Liver (tissue), 9 donors: ENCODE data around the gene EVA1B. TPM values are rescaled to one million over a fixed set of nuclear protein-coding genes. Genes with fewer than 3 reads are reported as not detected.

Experiments
- DNase-seq: peaks from one replicate; pipeline ENCODE4 v3.0.0-alpha.2; 2017; ENCODE audit warnings: low spot score
- H3K27ac ChIP-seq, 2 donors: one replicate each; pipeline ENCODE4 v1.7.0; 2013; ENCODE audit warnings: inconsistent platforms in 2 of 2, low read length in 2 of 2, control low read depth in 1 of 2, low read depth in 1 of 2, mild to moderate bottlenecking in 1 of 2
- H3K27me3 ChIP-seq, 4 donors: one replicate each; pipeline versions ENCODE4 v1.6.1 to v1.7.0; 2013; ENCODE audit warnings: low read length in 3 of 4, inconsistent platforms in 1 of 4, mild to moderate bottlenecking in 1 of 4, moderate library complexity in 1 of 4; ENCODE audit not compliant: control insufficient read depth in 4 of 4, insufficient read depth in 4 of 4
- H3K36me3 ChIP-seq, 4 donors: one replicate each; pipeline versions ENCODE4 v1.6.1 to v1.7.0; 2013; ENCODE audit warnings: low read length in 3 of 4, mild to moderate bottlenecking in 3 of 4, low read depth in 1 of 4, moderate library complexity in 1 of 4; ENCODE audit not compliant: control insufficient read depth in 4 of 4, insufficient read depth in 3 of 4
- H3K4me1 ChIP-seq, 4 donors: one replicate each; pipeline versions ENCODE4 v1.6.1 to v1.7.0; 2013; ENCODE audit warnings: low read length in 3 of 4, mild to moderate bottlenecking in 3 of 4, moderate library complexity in 1 of 4; ENCODE audit not compliant: control insufficient read depth in 4 of 4, insufficient read depth in 4 of 4
- H3K4me3 ChIP-seq, 3 donors: one replicate each; pipeline versions ENCODE4 v1.6.1 to v1.7.0; 2013; ENCODE audit warnings: low read length in 3 of 3, control low read depth in 1 of 3, low read depth in 1 of 3, mild to moderate bottlenecking in 1 of 3
- H3K9ac ChIP-seq, 2 donors: one replicate each; pipeline ENCODE4 v1.7.0; 2013; ENCODE audit warnings: low read length in 2 of 2, mild to moderate bottlenecking in 2 of 2, moderate library complexity in 2 of 2, control low read depth in 1 of 2, low read depth in 1 of 2
- H3K9me3 ChIP-seq, 4 donors: one replicate each; pipeline versions ENCODE4 v1.6.1 to v1.7.0; 2013; ENCODE audit warnings: low read length in 3 of 4; ENCODE audit not compliant: control insufficient read depth in 4 of 4
- ATF3 ChIP-seq: IDR thresholded peaks from 2 replicates; pipeline ENCODE4 v1.6.1; 2016; ENCODE audit warnings: antibody characterized with exemption
- CTCF ChIP-seq: fragments of 150-350 bp; IDR thresholded peaks from 2 replicates; pipeline ENCODE4 v1.5.1; 2017; ENCODE audit warnings: improper control_type of control experiment, low read depth, low read length; ENCODE audit not compliant: missing input control
- EGR1 ChIP-seq, 2 donors: IDR thresholded peaks; 2 replicates each; pipeline ENCODE4 v1.6.1; 2016 to 2018; ENCODE audit warnings: antibody characterized with exemption in 2 of 2, low read depth in 2 of 2
- FOXA1 ChIP-seq: IDR thresholded peaks from 2 replicates; pipeline ENCODE4 v1.6.1; 2016; ENCODE audit warnings: antibody characterized with exemption
- FOXA2 ChIP-seq: IDR thresholded peaks from 2 replicates; pipeline ENCODE4 v1.6.1; 2016; ENCODE audit warnings: antibody characterized with exemption
- GABPA ChIP-seq, 2 donors: IDR thresholded peaks in 1 of 2; conservative IDR thresholded peaks in 1 of 2; 2 replicates each; pipeline ENCODE4 v1.6.1; 2016; ENCODE audit warnings: antibody characterized with exemption in 2 of 2, mild to moderate bottlenecking in 1 of 2, moderate library complexity in 1 of 2
- HNF4A ChIP-seq, 2 donors: conservative IDR thresholded peaks; 2 replicates each; pipeline ENCODE4 v1.6.1; 2016; ENCODE audit warnings: antibody characterized with exemption in 2 of 2, mild to moderate bottlenecking in 2 of 2
- HNF4G ChIP-seq: IDR thresholded peaks from 2 replicates; pipeline ENCODE4 v1.6.1; 2016; ENCODE audit warnings: antibody characterized with exemption
- JUND ChIP-seq, 2 donors: IDR thresholded peaks; 2 replicates each; pipeline ENCODE4 v1.6.1; 2016; ENCODE audit warnings: antibody characterized with exemption in 2 of 2
- MAX ChIP-seq: IDR thresholded peaks from 2 replicates; pipeline ENCODE4 v1.6.1; 2016; ENCODE audit warnings: antibody characterized with exemption
- NR2F2 ChIP-seq: IDR thresholded peaks from 2 replicates; pipeline ENCODE4 v1.6.1; 2016; ENCODE audit warnings: antibody characterized with exemption
- RAD21 ChIP-seq, 2 donors: IDR thresholded peaks; 2 replicates each; pipeline ENCODE4 v1.6.1; 2016; ENCODE audit warnings: antibody characterized with exemption in 2 of 2, mild to moderate bottlenecking in 2 of 2
- RXRA ChIP-seq, 2 donors: IDR thresholded peaks; 2 replicates each; pipeline ENCODE4 v1.6.1; 2017 to 2018; ENCODE audit warnings: antibody characterized with exemption in 2 of 2, mild to moderate bottlenecking in 1 of 2
- SP1 ChIP-seq: IDR thresholded peaks from 2 replicates; pipeline ENCODE4 v1.6.1; 2018; ENCODE audit warnings: antibody characterized with exemption, mild to moderate bottlenecking
- TAF1 ChIP-seq: conservative IDR thresholded peaks from 2 replicates; pipeline ENCODE4 v1.6.1; 2016; ENCODE audit warnings: antibody characterized with exemption, mild to moderate bottlenecking
- YY1 ChIP-seq: IDR thresholded peaks from 2 replicates; pipeline ENCODE4 v1.6.1; 2016; ENCODE audit warnings: antibody characterized with exemption, mild to moderate bottlenecking
- ZBTB33 ChIP-seq: IDR thresholded peaks from 2 replicates; pipeline ENCODE4 v1.6.1; 2016; ENCODE audit warnings: antibody characterized with exemption
- WGBS: extraction: QIAGEN DNeasy Blood & Tissue Kit; methylation state at CpG from one replicate; pipeline ENCODE4 v1.1.7; 2013; 5-methylcytosine and 5-hydroxymethylcytosine counted together
- polyA plus RNA-seq, 2 donors: library from polyadenylated mRNA; stranded (reverse) in 1 of 2; unstranded in 1 of 2; fragments of 200-250 nt in 1 of 2; fragments of >200 nt in 1 of 2; fragmentation: Nextera tagmentation in 1 of 2; extraction: Ambion mirVana in 1 of 2; gene quantifications; one replicate each; pipeline versions ENCODE4 v1.2.1 to v1.2.3, GENCODE V29; 2013 to 2015
- total RNA-seq, 2 donors: library from RNA; depleted of rRNA; stranded (reverse); fragments of >200 nt; gene quantifications; one replicate each; pipeline ENCODE4 v1.2.3, GENCODE V29; 2014
- TF ChIP-seq, protein P1 (sequence below): IDR thresholded peaks from 2 replicates; pipeline ENCODE4 v1.6.1; 2016; ENCODE audit warnings: antibody characterized with exemption, mild to moderate bottlenecking
- donor health status: healthy.
- donor health status: healthy.
- donor health status: healthy.
- donor health status: healthy.
- donor health status: healthy.

Gene EVA1B
- total and polyA plus RNA-seq, 4 donors: 3.3 to 22.7 (median 8.4) TPM

- no peak overlapping the region for H3K9ac ChIP-seq
- H3K27me3 ChIP-seq: no peaks in the 10 kb centered on the region
- 54% methylated on average over 67 of the region's 67 CpGs for WGBS
- H3K27ac ChIP-seq: peak overlapping the region; percentile 28 to 78
- H3K4me3 ChIP-seq: peak overlapping the region in 1 of 3 donors; percentile 82
- H3K9me3 ChIP-seq: no peaks in the 10 kb centered on the region
- H3K4me1 ChIP-seq: peaks cover 5 to 25% (median 13%) of the 10 kb centered on the region in 4 donors
- TF ChIP-seq HNF4A (conservative IDR thresholded peaks at IDR 0.05) (no peak), JUND (IDR thresholded peaks at IDR 0.05) (no peak), EGR1 (IDR thresholded peaks at IDR 0.05; ENCODE audit: low read depth in 2 of 2) (no peak), YY1 (no peak), RAD21 (IDR thresholded peaks at IDR 0.05) (no peak), FOXA1 (no peak), ATF3 (no peak), HNF4G (no peak), GABPA (IDR thresholded peaks at IDR 0.05 in 1 of 2, conservative IDR thresholded peaks at IDR 0.05 in 1 of 2) (no peak), ZBTB33 (no peak), RXRA (IDR thresholded peaks at IDR 0.05) (no peak), NR2F2 (no peak), CTCF (no peak), TAF1 (no peak), MAX (no peak), SP1 (no peak), FOXA2 (no peak)
- TF ChIP-seq, protein P1, sequence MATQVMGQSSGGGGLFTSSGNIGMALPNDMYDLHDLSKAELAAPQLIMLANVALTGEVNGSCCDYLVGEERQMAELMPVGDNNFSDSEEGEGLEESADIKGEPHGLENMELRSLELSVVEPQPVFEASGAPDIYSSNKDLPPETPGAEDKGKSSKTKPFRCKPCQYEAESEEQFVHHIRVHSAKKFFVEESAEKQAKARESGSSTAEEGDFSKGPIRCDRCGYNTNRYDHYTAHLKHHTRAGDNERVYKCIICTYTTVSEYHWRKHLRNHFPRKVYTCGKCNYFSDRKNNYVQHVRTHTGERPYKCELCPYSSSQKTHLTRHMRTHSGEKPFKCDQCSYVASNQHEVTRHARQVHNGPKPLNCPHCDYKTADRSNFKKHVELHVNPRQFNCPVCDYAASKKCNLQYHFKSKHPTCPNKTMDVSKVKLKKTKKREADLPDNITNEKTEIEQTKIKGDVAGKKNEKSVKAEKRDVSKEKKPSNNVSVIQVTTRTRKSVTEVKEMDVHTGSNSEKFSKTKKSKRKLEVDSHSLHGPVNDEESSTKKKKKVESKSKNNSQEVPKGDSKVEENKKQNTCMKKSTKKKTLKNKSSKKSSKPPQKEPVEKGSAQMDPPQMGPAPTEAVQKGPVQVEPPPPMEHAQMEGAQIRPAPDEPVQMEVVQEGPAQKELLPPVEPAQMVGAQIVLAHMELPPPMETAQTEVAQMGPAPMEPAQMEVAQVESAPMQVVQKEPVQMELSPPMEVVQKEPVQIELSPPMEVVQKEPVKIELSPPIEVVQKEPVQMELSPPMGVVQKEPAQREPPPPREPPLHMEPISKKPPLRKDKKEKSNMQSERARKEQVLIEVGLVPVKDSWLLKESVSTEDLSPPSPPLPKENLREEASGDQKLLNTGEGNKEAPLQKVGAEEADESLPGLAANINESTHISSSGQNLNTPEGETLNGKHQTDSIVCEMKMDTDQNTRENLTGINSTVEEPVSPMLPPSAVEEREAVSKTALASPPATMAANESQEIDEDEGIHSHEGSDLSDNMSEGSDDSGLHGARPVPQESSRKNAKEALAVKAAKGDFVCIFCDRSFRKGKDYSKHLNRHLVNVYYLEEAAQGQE: no peak
- no peak for DNase-seq
- H3K36me3 ChIP-seq: no peaks in the 10 kb centered on the region
Measured at GRCh38 chr1:36322041-36322785, 1.2 kb downstream of the EVA1B start.
